ENCODE results near the gene MTERF2.

The MTERF2 gene

DNA sequence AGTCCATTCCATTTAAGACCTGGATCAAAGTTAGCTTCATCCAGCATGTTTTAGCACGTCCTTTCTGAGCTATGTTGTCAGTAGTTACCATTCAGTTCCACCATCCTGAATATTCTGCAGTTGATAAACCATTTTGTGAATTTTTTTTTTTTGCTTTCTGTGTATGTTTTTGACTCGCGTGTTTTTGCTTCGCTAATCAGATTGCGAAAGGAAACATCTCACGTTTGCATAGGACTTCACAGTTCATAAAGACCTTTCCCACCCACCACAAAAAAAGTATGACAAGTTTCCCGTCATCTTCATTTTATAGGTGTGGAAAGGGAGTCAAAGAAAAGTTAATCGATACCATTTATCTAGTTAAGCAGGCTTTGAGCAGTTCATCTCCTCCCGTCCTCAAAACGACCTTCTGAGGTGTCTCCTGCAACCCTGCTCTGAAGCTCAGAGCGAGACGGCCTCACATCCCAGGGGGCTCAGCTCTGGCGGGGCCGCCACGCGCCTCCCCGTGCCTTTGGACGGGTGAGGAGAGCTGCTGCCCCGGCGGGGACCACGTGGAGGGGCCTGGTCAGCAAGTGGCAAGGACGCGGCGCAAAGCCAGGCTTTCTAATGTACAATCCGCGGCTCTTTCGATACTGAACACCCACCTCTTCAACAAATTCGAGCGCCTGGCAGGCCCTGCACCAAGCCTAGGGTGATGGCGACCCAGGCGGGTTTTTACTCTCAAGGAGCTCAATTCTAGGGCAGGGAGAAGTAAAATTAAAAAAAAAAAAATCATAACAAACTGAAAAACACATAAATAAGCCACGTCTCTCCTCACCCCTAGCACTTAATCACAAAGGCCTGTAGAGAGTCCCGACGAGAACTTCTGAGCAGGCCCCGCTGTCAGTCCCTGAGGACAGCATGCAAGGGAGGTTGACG lies 32.2 kb downstream of the MTERF2 start:
- DNase-seq (ENCODE audit: low spot score): peak; percentile 20

DNA sequence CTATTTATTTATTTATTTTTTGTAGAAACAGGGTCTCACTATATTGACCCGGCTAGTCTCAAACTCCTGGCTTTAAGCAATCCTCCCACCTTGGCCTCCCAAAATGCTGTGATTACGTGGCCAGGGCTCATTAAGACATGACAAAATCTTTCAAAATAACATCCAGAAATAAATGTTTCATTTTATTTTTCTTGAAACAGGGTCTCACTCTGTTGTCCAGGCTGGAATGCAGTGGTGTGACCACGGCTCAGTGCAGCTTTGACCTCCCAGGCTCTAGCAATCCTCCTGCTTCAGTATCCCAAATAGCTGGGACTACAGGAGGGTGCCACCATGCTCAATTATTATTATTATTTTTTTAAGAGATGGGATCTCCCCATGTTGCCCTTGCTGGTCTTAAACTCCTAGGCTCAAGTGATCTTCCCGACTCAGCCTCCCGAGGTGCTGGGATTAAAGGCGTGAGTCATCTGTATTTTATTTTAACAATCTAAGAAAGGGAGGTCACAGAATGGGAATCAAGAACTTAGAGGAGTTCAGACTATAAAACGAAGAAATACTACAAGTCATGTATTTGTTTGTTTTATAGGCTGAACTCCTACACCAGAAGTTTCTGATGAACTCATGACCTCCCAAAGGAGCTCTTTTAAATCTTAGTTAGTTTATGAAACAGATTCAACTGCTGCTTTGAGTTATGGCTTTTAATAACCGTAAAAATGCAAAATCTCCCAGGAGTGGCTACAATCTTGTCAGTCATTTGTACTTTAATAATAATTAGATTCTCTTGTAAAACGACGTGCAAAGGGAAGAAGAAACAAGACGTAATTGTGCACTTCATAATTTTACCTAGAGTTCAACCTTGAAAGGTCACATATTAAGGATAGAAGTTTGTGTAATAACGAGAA lies 33.3 kb downstream of the MTERF2 start:
- DNase-seq (ENCODE audit: low spot score): no peak

DNA sequence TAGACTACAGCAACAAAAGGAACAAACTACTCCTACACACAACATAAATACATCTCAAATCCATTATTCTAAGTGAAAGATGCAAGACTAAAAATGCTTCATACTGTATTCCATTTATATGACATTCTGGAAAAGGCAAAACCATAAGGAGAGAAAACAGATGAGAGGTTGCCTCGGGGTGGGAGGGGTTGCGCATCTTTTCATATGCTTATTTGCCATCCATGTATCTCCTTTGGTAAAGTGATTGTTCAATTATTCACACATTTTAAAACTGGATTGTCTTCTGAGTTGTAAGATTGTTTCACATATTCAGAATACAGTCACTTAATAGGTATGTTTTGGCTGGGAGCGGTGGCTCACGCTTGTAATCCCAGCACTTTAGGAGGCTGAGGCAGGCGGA lies 36.4 kb downstream of the MTERF2 start:
- DNase-seq (ENCODE audit: low spot score): no peak

DNA sequence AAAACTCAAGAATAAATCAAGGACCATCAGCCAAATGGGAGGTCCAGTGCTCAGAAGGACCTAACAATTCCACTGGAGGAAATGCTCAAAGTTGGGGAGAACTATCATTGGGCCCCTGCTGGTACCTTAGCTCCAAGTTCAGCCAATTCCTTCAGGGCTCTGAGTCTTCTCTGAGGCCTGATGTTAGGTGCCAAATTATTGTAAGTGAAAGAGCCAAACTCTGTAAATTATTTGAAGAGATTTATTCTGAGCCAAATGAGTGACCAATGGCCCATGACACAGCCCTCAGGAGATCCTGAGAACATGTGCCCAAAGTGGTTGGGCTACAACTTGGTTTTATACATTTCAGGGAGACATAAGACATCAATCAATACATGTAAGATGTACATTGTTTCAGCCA lies 39.5 kb downstream of the MTERF2 start:
- DNase-seq (ENCODE audit: low spot score): no peak

DNA sequence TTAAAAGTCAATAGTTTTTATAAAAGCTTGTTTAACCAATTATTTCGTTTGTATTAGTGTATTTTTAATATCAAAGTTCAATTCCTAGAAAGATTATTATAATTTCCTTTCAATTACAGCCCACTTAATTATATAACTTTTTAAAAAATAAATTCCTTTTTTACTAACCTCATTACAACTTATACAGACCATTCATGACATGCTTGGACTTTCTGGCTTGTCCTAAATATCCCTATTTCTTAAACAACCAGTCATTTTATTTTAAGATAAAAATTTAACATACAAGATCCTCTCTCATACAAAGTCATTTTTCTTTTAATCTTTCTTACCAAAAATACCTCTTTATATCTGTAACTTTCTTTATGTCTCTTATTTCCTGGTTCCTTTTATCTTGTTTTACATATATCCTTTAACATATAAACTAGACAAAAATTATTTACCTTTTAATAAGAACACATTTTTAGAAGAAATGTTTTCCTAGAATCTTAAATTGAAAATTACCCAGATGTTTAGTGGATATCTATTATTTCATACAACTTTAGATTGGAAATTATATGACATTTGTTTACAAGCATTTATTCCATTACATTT lies 41.6 kb downstream of the MTERF2 start:
- no peak for DNase-seq (ENCODE audit: low spot score)

DNA sequence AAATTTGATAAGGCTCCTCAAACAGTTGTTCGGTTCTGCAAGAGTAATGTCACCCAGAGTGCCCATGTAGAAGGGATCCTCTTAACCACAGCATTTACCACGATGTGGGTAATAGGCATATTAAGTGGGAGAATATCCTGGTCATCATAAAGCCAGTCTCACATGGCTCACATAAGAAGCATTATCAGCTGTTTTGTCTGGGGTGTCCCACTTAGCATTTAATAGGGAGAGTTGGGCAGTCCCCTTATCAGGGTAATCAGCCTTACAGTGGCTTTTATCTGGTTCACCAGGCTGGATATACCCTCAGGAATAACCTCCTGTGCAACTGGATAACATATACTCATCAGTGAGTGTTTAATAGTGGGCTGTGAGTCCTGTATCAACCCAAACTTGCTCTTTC lies 44.2 kb downstream of the MTERF2 start:
- no peak for DNase-seq (ENCODE audit: low spot score)

DNA sequence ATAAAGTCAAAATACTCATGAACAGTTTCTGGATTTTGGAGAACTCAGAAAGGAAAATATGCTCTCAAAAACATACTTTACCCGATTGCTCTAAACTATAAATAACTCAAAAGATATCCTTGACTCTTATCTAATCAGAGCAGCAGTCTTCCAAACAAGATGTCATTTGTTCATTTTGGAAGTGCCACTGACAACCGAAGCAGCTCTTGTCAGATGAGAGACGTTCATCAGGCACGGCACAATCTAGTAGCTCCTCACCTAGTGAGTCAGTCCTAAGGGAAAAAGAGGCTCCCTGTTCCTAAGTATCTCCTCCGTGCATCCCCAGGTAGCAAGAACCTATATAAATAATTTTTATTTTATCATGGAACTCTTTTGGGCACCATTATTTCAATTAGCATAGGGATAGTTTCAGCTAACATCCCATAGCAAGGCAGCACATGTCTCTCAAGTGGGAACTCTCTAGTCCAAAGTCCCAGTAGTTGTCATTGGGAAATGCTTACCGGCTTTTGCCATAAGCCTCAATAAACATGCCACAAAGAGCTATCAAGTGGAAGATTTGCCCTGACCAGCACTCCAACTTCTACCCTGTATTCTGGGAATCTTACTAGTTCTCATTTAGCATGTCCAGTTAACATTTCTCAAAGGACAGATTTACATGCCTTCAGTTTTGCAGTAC lies 45.3 kb downstream of the MTERF2 start:
- no peak for DNase-seq (ENCODE audit: low spot score)

DNA sequence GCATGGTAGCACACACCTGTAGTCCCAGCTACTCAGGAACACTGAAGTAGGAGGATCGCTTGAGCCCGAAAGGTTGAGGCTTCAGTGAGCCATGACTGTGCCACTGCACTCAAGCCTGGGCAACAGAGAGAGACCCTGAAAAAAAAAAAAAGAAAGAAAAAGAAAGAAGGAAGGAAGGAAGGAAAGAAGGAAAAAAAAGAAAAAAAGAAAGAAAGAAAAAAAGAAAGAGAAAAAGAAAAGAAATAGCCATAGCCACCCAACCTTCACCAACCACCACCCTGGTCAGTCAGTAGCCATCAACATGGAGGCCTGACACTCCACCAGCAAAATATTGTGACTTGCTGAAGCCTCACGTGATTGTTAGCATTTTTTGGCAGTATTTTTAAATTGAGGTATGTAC lies 52.7 kb downstream of the MTERF2 start:
- no peak for DNase-seq (ENCODE audit: low spot score)
